Measurements from ENCODE around the gene UTRN. TPM values are rescaled to one million over a fixed set of nuclear protein-coding genes. Genes with fewer than 3 reads are reported as not detected.

The UTRN gene
- total RNA-seq, 4 donors from 2014 or later = 383 to 473 (median 415) TPM

DNA sequence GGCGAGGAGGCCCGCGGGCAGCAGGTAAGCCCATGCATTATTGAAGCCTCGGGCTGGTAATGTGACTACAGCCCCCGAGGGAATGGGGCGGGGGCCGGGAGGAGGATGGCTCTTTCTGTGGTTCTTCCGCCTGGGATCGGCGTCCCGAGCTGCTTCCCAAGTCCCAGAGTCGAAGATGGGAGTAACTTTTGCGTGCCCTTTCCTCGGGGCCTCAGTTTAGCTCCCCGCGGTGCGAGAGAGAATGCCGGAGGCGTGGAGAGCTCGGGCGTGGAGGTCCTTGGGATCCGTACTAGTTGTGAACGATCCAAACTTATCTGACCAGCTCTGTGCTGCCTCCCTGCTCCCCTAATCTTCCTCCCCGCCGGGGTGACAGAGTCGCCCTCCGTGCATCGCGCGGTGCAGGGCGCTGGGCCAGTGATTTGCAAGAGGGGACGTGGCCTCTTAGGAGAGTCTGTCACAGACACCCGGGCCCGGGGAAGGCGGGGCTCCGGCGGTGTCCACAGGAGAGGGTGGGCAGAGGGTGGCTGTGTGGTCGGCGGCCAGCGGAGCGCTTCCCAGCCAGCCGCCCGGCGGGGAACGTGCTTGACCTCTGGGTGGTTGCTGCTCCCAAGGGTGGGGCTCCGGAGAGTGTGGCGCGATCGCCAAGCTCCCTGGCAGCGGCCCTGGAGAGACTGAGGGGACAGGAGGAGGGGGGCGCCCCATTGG, 815 bp downstream of the UTRN start:
- Histone ChIP-seq H3K4me1 (peaks cover 10 to 15% of the 10 kb centered on the region in 2 donors), H3K27me3 (no peaks in the 10 kb centered on the region), H3K4me3 (replicated peaks in 1 of 3) (peak overlapping the region; percentile 67 to 83 (median 70)), H3K9me3 (no peaks in the 10 kb centered on the region), H3K27ac (peak overlapping the region; percentile 88 to 99 (median 98)), H3K36me3 (no peaks in the 10 kb centered on the region)
- DNase-seq = peak; percentile 89 to 90
- peak in 1 of 2 donors; percentile 80 for TF ChIP-seq POLR2A (IDR thresholded peaks at IDR 0.05)
- TF ChIP-seq, protein P1, sequence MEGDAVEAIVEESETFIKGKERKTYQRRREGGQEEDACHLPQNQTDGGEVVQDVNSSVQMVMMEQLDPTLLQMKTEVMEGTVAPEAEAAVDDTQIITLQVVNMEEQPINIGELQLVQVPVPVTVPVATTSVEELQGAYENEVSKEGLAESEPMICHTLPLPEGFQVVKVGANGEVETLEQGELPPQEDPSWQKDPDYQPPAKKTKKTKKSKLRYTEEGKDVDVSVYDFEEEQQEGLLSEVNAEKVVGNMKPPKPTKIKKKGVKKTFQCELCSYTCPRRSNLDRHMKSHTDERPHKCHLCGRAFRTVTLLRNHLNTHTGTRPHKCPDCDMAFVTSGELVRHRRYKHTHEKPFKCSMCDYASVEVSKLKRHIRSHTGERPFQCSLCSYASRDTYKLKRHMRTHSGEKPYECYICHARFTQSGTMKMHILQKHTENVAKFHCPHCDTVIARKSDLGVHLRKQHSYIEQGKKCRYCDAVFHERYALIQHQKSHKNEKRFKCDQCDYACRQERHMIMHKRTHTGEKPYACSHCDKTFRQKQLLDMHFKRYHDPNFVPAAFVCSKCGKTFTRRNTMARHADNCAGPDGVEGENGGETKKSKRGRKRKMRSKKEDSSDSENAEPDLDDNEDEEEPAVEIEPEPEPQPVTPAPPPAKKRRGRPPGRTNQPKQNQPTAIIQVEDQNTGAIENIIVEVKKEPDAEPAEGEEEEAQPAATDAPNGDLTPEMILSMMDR (IDR thresholded peaks at IDR 0.05) = no peak
- intact Hi-C loops (cut with DNase I) = loop anchor here (10.0 kb wide), 2 partner anchors 49 to 189 kb away; no protein-coding TSS in a partner anchor
- 0 to 1% methylated on average over 31 to 40 of the region's 51 CpGs for WGBS, 2 donors

GRCh38 chr6:144286503-144287393, 1.6 kb downstream of the UTRN start:
- peak overlapping the region; percentile 67 to 83 (median 70) for H3K4me3 ChIP-seq (replicated peaks in 1 of 3)
- TF ChIP-seq POLR2A (IDR thresholded peaks at IDR 0.05) = peak in 1 of 2 donors; percentile 72
- TF ChIP-seq, protein P1 (IDR thresholded peaks at IDR 0.05) = peak in 1 of 6 experiments; percentile 3
- peak; percentile 78 to 82 for DNase-seq
- H3K4me1 ChIP-seq = peaks cover 10 to 19% of the 10 kb centered on the region in 2 donors
- intact Hi-C loops (cut with DNase I) = loop anchor here (10.0 kb wide), 2 partner anchors 48 to 188 kb away; no protein-coding TSS in a partner anchor
- H3K27ac ChIP-seq = peak overlapping the region; percentile 88 to 99 (median 98)
- no peaks in the 10 kb centered on the region for H3K36me3 ChIP-seq
- no peaks in the 10 kb centered on the region for H3K27me3 ChIP-seq
- WGBS, 2 donors = 1 to 2% methylated on average over 21 to 24 of the region's 53 CpGs
- H3K9me3 ChIP-seq = no peaks in the 10 kb centered on the region

DNA sequence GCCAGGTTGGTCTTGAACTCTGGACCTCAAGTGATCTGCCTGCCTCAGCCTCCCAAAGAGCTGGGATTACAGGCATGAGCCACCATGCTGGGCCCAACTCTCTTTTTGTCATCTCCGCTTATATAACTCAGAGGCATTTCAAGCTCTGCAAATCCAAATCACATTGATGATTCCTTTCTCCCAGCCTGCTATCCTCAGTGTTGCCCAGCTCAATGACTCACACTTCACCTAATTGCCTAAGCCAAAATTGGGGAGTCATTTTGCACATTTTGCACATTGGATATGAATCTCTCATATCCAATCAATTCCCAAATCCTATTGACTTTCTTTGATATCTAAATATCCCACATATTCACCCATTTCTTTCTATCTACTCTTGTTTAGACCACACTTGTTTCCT, 3.9 kb downstream of the UTRN start:
- WGBS, 2 donors = 86 to 96% methylated on average over 1 of the region's 1 CpG
- no peak for TF ChIP-seq POLR2A (IDR thresholded peaks at IDR 0.05)
- TF ChIP-seq, protein P1 (IDR thresholded peaks at IDR 0.05) = no peak
- Histone ChIP-seq H3K4me3 (replicated peaks in 1 of 3) (no peak overlapping the region), H3K27me3 (no peaks in the 10 kb centered on the region), H3K4me1 (peaks cover 10 to 16% of the 10 kb centered on the region in 2 donors), H3K36me3 (no peaks in the 10 kb centered on the region), H3K9me3 (no peaks in the 10 kb centered on the region), H3K27ac (no peak overlapping the region)
- intact Hi-C loops (cut with DNase I) = loop anchor here (10.0 kb wide), 2 partner anchors 46 to 186 kb away; no protein-coding TSS in a partner anchor
- no peak for DNase-seq

DNA sequence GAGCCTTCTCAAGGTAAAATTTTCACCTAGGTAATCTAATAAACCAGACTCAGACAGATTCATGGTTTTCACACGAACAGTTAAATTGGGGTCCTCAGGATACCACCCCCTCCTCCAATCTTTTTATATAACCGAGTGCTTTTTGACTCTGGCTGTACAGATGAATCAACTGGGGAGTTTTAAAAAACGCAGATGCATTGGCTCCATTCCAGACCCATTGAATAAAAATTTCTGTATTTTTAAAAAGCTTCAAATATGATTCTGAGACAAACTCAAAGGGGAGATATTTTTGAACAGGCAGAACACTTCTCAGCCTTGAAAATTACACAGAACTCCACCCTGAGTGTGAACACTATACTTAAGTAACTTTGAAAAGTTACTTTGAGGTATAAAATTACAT, 7.2 kb downstream of the UTRN start:
- TF ChIP-seq, protein P1 (IDR thresholded peaks at IDR 0.05) = no peak
- TF ChIP-seq POLR2A (IDR thresholded peaks at IDR 0.05) = no peak
- H3K4me3 ChIP-seq (replicated peaks in 1 of 3) = no peak overlapping the region
- H3K4me1 ChIP-seq = peaks cover 32 to 33% of the 10 kb centered on the region in 2 donors
- DNase-seq = no peak
- H3K36me3 ChIP-seq = no peaks in the 10 kb centered on the region
- intact Hi-C loops (cut with DNase I) = no loop called here
- no peak overlapping the region for H3K27ac ChIP-seq
- H3K9me3 ChIP-seq = no peaks in the 10 kb centered on the region
- 80 to 88% methylated on average over 3 of the region's 3 CpGs for WGBS, 2 donors
- H3K27me3 ChIP-seq = no peaks in the 10 kb centered on the region

All from thyroid gland (tissue), 4 donors.